Measurements from ENCODE around the gene UCKL1.

Gene UCKL1

DNA sequence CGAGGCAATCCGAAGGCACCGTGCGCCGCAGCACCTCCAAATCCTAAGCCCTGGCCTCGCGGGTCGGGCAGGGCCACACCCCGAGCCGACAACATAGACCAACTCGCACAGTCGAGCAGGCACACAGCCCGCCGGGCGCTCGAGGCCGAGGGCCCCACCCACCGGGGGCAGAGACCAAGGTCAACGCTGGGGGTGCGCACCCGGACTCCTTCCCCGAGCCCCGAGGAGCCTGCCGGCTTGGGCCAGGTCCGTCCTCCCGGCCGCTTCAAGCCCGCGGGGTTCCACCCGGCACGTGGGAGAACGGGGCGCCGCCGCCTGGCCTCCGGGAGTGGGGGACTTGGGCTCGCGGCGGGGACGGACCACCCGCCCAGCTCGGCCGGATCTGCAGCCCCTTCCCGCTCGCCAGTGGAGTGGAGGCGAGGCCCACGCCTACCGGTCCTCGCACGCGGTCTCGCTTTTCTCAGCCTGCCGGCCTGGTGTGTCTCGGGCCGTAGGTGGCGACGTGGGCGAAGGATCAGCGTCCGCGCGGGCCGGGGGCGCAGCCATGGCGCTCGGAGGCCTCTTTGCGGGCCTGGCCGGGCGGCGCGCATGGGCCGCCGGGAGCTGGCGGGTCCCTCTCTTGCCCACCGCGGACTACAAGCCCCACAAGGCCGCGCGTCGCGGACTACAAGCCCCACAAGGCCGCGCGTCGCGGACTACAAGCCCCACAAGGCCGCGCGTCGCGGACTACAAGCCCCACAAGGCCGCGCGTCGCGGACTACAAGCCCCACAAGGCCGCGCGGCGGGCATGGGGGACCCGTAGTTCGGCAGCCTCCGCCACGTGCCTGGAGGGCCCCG, at the start of gene UCKL1:
TSS of gene UCKL1 (minus strand) at position 590 of the 837 bp plus-strand sequence. CDS start at position 546, 44 bp downstream.
- Histone ChIP-seq H3K36me3 (ENCODE audit: insufficient read depth, low read length) (no peaks in the 10 kb centered on the region), H4K20me1 (ENCODE audit: insufficient read depth, low read length, poor library complexity, severe bottlenecking) (peaks cover 39% of the 10 kb centered on the region)

DNA sequence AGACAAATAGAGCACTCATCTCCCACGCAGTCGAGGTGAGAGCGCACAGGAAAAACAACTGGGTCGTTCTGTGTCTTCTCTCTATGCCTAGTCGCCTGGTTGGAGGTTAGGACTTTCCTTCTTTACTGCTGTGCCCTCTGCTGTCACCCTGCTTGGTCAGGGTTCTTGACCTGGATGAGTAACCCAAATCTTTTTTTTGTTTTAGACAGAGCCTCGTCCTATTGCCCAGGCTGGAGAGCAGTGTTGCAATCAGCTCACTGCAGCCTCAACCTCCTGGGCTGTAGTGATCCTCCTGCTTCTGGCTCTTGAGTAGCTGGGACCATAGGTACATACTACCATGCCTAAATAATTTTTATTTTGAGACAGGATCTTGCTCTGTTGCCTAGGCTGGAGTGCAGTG, 49.2 kb upstream of the UCKL1 start:
- Histone ChIP-seq H3K4me2 (ENCODE audit: low read depth, low read length, poor library complexity, severe bottlenecking) (no peak overlapping the region), H3K9ac (ENCODE audit: low read depth, low read length, poor library complexity, severe bottlenecking) (no peak overlapping the region), H3K27me3 (ENCODE audit: insufficient read depth, low read length, poor library complexity, severe bottlenecking) (no peaks in the 10 kb centered on the region), H3F3A (ENCODE audit: low read depth) (no peaks in the 10 kb centered on the region), H3K9me3 (ENCODE audit: insufficient read depth, low read depth, low read length) (no peaks in the 10 kb centered on the region), H4K20me1 (ENCODE audit: insufficient read depth, low read length, poor library complexity, severe bottlenecking) (peaks cover 3% of the 10 kb centered on the region), H3K36me3 (ENCODE audit: insufficient read depth, low read length) (peaks cover 63% of the 10 kb centered on the region; the same call in 1 of the 2 replicates), H3K4me3 (ENCODE audit: low read length, poor library complexity, severe bottlenecking) (no peak overlapping the region), H3K9me2 (replicated peaks; ENCODE audit: low read depth, low read length) (no peaks in the 10 kb centered on the region), H2AFZ (ENCODE audit: low read length) (no peak overlapping the region), H3K4me1 (ENCODE audit: insufficient read depth, low read length, poor library complexity, severe bottlenecking) (peaks cover 26% of the 10 kb centered on the region), H3K79me2 (ENCODE audit: insufficient read depth, low read length) (peaks cover 14% of the 10 kb centered on the region; the same call in 1 of the 2 replicates)
- TF ChIP-seq EZH2phosphoT487 (IDR thresholded peaks at IDR 0.05; ENCODE audit: borderline replicate concordance): no peak
- TF ChIP-seq, protein P1, sequence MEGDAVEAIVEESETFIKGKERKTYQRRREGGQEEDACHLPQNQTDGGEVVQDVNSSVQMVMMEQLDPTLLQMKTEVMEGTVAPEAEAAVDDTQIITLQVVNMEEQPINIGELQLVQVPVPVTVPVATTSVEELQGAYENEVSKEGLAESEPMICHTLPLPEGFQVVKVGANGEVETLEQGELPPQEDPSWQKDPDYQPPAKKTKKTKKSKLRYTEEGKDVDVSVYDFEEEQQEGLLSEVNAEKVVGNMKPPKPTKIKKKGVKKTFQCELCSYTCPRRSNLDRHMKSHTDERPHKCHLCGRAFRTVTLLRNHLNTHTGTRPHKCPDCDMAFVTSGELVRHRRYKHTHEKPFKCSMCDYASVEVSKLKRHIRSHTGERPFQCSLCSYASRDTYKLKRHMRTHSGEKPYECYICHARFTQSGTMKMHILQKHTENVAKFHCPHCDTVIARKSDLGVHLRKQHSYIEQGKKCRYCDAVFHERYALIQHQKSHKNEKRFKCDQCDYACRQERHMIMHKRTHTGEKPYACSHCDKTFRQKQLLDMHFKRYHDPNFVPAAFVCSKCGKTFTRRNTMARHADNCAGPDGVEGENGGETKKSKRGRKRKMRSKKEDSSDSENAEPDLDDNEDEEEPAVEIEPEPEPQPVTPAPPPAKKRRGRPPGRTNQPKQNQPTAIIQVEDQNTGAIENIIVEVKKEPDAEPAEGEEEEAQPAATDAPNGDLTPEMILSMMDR (conservative IDR thresholded peaks at IDR 0.05; ENCODE audit: low read length): no peak

More for the DNA sequence above, at the start of gene UCKL1:
- H3K79me2 ChIP-seq (ENCODE audit: insufficient read depth, low read length): peaks cover 51% of the 10 kb centered on the region
- H3K4me3 ChIP-seq (ENCODE audit: low read length, poor library complexity, severe bottlenecking): peak within 1 kb of the TSS; percentile 100
- H3K9me2 ChIP-seq (replicated peaks; ENCODE audit: low read depth, low read length): no peaks in the 10 kb centered on the region
- no peak for TF ChIP-seq EZH2phosphoT487 (IDR thresholded peaks at IDR 0.05; ENCODE audit: borderline replicate concordance)
- TF ChIP-seq, protein P1 (conservative IDR thresholded peaks at IDR 0.05; ENCODE audit: low read length): peak; percentile 9; the same call in 1 of the 2 replicates
- no peaks in the 10 kb centered on the region for H3K9me3 ChIP-seq (ENCODE audit: insufficient read depth, low read depth, low read length)
- no peaks in the 10 kb centered on the region for H3F3A ChIP-seq (ENCODE audit: low read depth)
- peak within 1 kb of the TSS; percentile 90 for H3K4me2 ChIP-seq (ENCODE audit: low read depth, low read length, poor library complexity, severe bottlenecking)
- no peaks in the 10 kb centered on the region for H3K27me3 ChIP-seq (ENCODE audit: insufficient read depth, low read length, poor library complexity, severe bottlenecking)
- peak within 1 kb of the TSS; percentile 98 for H3K9ac ChIP-seq (ENCODE audit: low read depth, low read length, poor library complexity, severe bottlenecking)
- H2AFZ ChIP-seq (ENCODE audit: low read length): peak within 1 kb of the TSS; percentile 99
- H3K4me1 ChIP-seq (ENCODE audit: insufficient read depth, low read length, poor library complexity, severe bottlenecking): peaks cover 43% of the 10 kb centered on the region

DNA sequence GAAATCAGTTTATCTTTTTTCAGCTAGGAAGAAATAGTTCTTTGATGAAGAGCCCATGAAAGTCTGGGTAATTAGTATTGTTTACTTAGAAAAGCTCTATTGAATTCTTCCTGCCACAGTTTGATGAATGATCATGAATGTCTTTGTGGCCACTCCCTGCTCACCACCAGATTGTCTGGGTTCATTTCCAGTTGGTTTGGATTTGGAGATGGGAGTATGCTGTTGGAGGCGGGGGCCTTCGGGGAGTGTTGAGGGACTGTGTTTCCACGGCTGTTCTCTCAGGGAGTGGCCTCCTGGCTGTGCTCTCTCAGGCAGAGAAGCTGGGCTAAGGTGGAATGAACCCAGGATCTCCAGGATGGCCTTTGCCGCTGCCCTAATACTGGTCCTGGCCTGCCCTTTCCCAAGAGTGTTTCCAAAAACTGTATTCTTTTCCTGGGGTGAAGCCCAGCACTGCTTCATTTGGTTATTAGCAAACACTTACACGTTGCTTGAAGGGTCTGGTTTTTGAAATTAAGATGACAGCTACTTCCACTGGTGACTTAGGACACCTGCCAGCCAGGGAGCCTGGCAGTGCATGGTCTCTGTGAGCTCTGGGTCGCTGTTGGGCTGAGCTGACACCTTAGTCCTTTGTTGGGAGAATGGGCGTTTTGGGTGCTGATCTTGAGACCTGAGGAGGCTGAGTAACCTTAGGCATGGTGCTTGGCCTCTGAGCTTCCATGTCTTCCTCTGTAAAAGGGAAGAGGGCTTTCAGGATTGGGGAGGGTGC, 47.9 kb upstream of the UCKL1 start:
- Histone ChIP-seq H3K27me3 (ENCODE audit: insufficient read depth, low read length, poor library complexity, severe bottlenecking) (no peaks in the 10 kb centered on the region), H3K36me3 (ENCODE audit: insufficient read depth, low read length) (peaks cover 69% of the 10 kb centered on the region; the same call in 1 of the 2 replicates), H3K9ac (ENCODE audit: low read depth, low read length, poor library complexity, severe bottlenecking) (no peak overlapping the region), H2AFZ (ENCODE audit: low read length) (no peak overlapping the region), H3K4me1 (ENCODE audit: insufficient read depth, low read length, poor library complexity, severe bottlenecking) (peaks cover 15% of the 10 kb centered on the region), H4K20me1 (ENCODE audit: insufficient read depth, low read length, poor library complexity, severe bottlenecking) (peaks cover under 1% of the 10 kb centered on the region), H3K4me2 (ENCODE audit: low read depth, low read length, poor library complexity, severe bottlenecking) (no peak overlapping the region), H3K79me2 (ENCODE audit: insufficient read depth, low read length) (peaks cover 12% of the 10 kb centered on the region; the same call in 1 of the 2 replicates), H3K9me3 (ENCODE audit: insufficient read depth, low read depth, low read length) (no peaks in the 10 kb centered on the region), H3K4me3 (ENCODE audit: low read length, poor library complexity, severe bottlenecking) (no peak overlapping the region), H3F3A (ENCODE audit: low read depth) (no peaks in the 10 kb centered on the region), H3K9me2 (replicated peaks; ENCODE audit: low read depth, low read length) (no peaks in the 10 kb centered on the region)
- TF ChIP-seq, protein P1 (conservative IDR thresholded peaks at IDR 0.05; ENCODE audit: low read length): no peak
- TF ChIP-seq EZH2phosphoT487 (IDR thresholded peaks at IDR 0.05; ENCODE audit: borderline replicate concordance): no peak
